Gastroesophageal sphincter (tissue), 4 donors: ENCODE results near the gene SREBF2. TPM values are rescaled to one million over a fixed set of nuclear protein-coding genes. Genes with fewer than 3 reads are reported as not detected.

Experiments used
- ATAC-seq: fragments of 150-250 bp; one replicate; pipeline ENCODE4 v1.9.1; 2016; ENCODE audit warnings: mild to moderate bottlenecking, moderate library complexity
- H3K27ac ChIP-seq, 4 donors: fragments of 200-600 bp; sonication (generic) in 3 of 4; 1 replicate in 3 of 4; 2 replicates in 1 of 4; pipeline ENCODE4 v1.5.1; 2016 to 2019
- H3K27me3 ChIP-seq: fragments of 200-600 bp; sonication (generic); one replicate; pipeline ENCODE4 v1.5.1; 2019
- H3K36me3 ChIP-seq, 2 donors: fragments of 200-600 bp; sonication (generic); one replicate each; pipeline ENCODE4 v1.5.1; 2019; ENCODE audit warnings: control low read depth in 1 of 2
- H3K4me1 ChIP-seq, 3 donors: fragments of 200-600 bp; sonication (generic); 1 replicate in 2 of 3; 2 replicates in 1 of 3; pipeline ENCODE4 v1.5.1; 2016 to 2019; ENCODE audit warnings: control low read depth in 2 of 3
- H3K4me3 ChIP-seq, 2 donors: fragments of 200-600 bp; sonication (generic); one replicate each; pipeline ENCODE4 v1.5.1; 2019; ENCODE audit warnings: mild to moderate bottlenecking in 1 of 2, moderate library complexity in 1 of 2
- H3K9me3 ChIP-seq, 3 donors: fragments of 200-600 bp; sonication (generic); one replicate each; pipeline ENCODE4 v1.5.1; 2017 to 2019; ENCODE audit warnings: control low read depth in 2 of 3
- EP300 ChIP-seq: sonication (generic); formaldehyde crosslinking; IDR thresholded peaks from one replicate; pipeline ENCODE4 v1.6.1; 2017; ENCODE audit warnings: antibody characterized with exemption, mild to moderate bottlenecking
- POLR2A ChIP-seq, 2 donors: fragments of 450-650 bp; IDR thresholded peaks; one replicate each; pipeline ENCODE4 v1.6.1; 2017; ENCODE audit warnings: antibody characterized with exemption in 2 of 2, mild to moderate bottlenecking in 2 of 2, moderate library complexity in 1 of 2
- POLR2AphosphoS5 ChIP-seq: sonication (generic); formaldehyde crosslinking; IDR thresholded peaks from one replicate; pipeline ENCODE4 v1.6.1; 2017; ENCODE audit warnings: antibody characterized with exemption
- WGBS, 2 donors: methylation state at CpG; one replicate each; pipeline ENCODE4 v1.1.5; 2018; ENCODE audit warnings: low coverage in 1 of 2; 5-methylcytosine and 5-hydroxymethylcytosine counted together
- total RNA-seq, 4 donors: library from RNA; depleted of rRNA; stranded (reverse); fragments of >200 nt; gene quantifications; one replicate each; pipeline ENCODE4 v1.1.0, GENCODE V29; 2016
- TF ChIP-seq, protein P1 (sequence below), 4 experiments: fragments of 200-600 bp in 2 of 4; fragments of 450-650 bp in 2 of 4; sonication (generic) in 1 of 4; IDR thresholded peaks; one replicate each; pipeline ENCODE4 v1.5.1; 2017 to 2019; ENCODE audit warnings: antibody characterized with exemption in 4 of 4, mild to moderate bottlenecking in 2 of 4, moderate library complexity in 2 of 4

SREBF2 gene
- total RNA-seq, 4 donors from 2014 or later: 39.7 to 101 (median 58.8) TPM

DNA sequence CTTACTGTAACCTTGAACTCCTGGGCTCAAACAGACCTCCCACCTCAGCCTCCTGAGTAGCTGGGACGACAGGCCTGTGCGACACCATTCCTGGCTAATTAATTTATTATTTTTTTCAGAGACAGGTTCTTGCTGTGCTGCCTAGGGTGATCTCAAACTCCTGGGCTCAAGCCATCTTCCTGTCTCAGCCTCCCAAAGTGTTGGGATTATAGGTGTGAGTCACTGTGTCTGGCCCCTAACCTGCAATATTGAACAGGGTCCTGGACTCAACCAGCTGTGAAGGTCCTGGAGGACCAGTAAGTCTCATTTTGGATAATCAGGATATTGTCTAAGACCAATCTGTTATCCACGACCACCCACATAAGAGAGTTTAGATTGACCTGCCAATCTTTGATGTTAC lies 17.2 kb upstream of the SREBF2 start:
- peaks cover 0 to 68% of the 10 kb centered on the region in 2 donors for H3K36me3 ChIP-seq
- H3K27me3 ChIP-seq: no peaks in the 10 kb centered on the region
- no peak for TF ChIP-seq POLR2A (IDR thresholded peaks at IDR 0.05)
- TF ChIP-seq, protein P1, sequence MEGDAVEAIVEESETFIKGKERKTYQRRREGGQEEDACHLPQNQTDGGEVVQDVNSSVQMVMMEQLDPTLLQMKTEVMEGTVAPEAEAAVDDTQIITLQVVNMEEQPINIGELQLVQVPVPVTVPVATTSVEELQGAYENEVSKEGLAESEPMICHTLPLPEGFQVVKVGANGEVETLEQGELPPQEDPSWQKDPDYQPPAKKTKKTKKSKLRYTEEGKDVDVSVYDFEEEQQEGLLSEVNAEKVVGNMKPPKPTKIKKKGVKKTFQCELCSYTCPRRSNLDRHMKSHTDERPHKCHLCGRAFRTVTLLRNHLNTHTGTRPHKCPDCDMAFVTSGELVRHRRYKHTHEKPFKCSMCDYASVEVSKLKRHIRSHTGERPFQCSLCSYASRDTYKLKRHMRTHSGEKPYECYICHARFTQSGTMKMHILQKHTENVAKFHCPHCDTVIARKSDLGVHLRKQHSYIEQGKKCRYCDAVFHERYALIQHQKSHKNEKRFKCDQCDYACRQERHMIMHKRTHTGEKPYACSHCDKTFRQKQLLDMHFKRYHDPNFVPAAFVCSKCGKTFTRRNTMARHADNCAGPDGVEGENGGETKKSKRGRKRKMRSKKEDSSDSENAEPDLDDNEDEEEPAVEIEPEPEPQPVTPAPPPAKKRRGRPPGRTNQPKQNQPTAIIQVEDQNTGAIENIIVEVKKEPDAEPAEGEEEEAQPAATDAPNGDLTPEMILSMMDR (IDR thresholded peaks at IDR 0.05): no peak
- no peak for TF ChIP-seq POLR2AphosphoS5
- TF ChIP-seq EP300: no peak
- H3K27ac ChIP-seq: no peak overlapping the region
- 81 to 96% methylated on average over 3 of the region's 3 CpGs for WGBS, 2 donors
- H3K4me1 ChIP-seq: no peaks in the 10 kb centered on the region
- no peaks in the 10 kb centered on the region for H3K9me3 ChIP-seq
- ATAC-seq: no peak
- H3K4me3 ChIP-seq: no peak overlapping the region

DNA sequence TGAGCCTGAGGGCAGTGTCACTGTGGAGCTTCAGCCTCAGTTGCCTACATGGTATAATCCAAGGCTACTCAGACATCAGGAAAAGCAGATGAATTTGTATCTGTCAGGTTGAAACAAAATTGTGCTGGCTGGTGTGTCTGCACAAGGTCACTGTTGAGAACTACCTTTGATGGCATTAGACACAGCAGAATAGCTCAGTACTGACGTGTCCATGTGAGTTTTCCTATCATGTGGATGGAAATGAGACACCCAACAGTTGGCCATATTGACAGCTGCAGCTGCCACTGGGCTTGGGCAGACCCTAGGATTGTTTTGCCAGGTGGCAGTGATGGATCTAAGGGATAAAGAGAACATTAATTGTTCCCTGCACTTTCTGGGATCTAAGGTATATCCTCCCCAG lies 16.7 kb upstream of the SREBF2 start:
- Histone ChIP-seq H3K4me1 (no peaks in the 10 kb centered on the region), H3K36me3 (peaks cover 0 to 63% of the 10 kb centered on the region in 2 donors), H3K9me3 (no peaks in the 10 kb centered on the region), H3K27ac (no peak overlapping the region), H3K4me3 (no peak overlapping the region), H3K27me3 (no peaks in the 10 kb centered on the region)
- TF ChIP-seq POLR2A (IDR thresholded peaks at IDR 0.05): no peak
- ATAC-seq: no peak
- WGBS, 2 donors: 100% methylated on average over 1 of the region's 1 CpG; no CpG with 5 or more reads in 1 of the 2 donors

DNA sequence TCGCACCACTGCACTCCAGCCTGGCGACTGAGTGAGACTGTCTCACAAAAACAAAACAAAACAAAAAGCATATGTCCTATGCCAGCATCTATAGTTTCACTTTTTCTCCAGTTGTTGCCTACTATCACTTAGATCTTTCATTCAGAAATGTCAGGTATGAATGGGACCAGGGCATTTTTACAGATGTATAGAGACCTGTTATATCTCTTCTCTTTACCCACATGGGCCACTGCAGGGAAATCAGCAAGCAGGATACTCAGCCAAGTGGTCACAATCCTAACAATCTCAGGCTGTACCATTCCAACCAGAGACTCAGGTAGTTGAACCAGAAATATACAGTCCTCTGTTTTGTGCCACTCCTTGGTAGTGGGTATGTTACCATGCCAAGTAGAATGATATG lies 16.0 kb upstream of the SREBF2 start:
- H3K4me1 ChIP-seq: no peaks in the 10 kb centered on the region
- H3K27ac ChIP-seq: no peak overlapping the region
- H3K36me3 ChIP-seq: peaks cover 0 to 56% of the 10 kb centered on the region in 2 donors
- no peaks in the 10 kb centered on the region for H3K9me3 ChIP-seq
- TF ChIP-seq, protein P1 (IDR thresholded peaks at IDR 0.05): no peak
- no peak for TF ChIP-seq POLR2A (IDR thresholded peaks at IDR 0.05)
- TF ChIP-seq EP300: no peak
- no peak for TF ChIP-seq POLR2AphosphoS5
- H3K4me3 ChIP-seq: no peak overlapping the region
- H3K27me3 ChIP-seq: no peaks in the 10 kb centered on the region
- 94% methylated on average over 2 of the region's 2 CpGs; no CpG with 5 or more reads in 1 of the 2 donors for WGBS, 2 donors
- ATAC-seq: no peak

DNA sequence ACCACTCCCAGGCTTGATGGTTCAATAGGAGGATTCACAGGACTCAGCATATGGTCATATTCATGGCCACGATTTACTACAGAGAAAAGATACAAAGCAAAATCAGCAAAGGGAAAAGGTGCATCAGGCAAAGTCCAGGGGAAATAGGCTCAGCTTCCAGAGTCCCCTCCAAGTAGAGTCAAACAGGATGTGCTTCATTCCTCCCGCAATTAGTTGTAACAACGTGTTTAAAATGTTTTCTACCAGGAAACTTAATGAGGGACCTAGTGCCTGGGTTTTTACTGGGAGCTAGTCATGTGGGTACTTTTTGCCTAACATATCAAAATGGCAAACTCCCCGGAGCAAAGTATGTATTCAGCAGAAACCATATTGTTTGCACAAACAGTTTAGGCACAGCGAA lies 14.9 kb upstream of the SREBF2 start:
- TF ChIP-seq POLR2AphosphoS5: no peak
- TF ChIP-seq, protein P1 (IDR thresholded peaks at IDR 0.05): no peak
- TF ChIP-seq POLR2A (IDR thresholded peaks at IDR 0.05): no peak
- TF ChIP-seq EP300: no peak
- H3K36me3 ChIP-seq: peaks cover 0 to 48% of the 10 kb centered on the region in 2 donors
- no peak overlapping the region for H3K27ac ChIP-seq
- 75 to 91% methylated on average over 4 to 5 of the region's 5 CpGs for WGBS, 2 donors
- no peak overlapping the region for H3K4me3 ChIP-seq
- ATAC-seq: no peak
- no peaks in the 10 kb centered on the region for H3K4me1 ChIP-seq
- no peaks in the 10 kb centered on the region for H3K27me3 ChIP-seq
- H3K9me3 ChIP-seq: no peaks in the 10 kb centered on the region

DNA sequence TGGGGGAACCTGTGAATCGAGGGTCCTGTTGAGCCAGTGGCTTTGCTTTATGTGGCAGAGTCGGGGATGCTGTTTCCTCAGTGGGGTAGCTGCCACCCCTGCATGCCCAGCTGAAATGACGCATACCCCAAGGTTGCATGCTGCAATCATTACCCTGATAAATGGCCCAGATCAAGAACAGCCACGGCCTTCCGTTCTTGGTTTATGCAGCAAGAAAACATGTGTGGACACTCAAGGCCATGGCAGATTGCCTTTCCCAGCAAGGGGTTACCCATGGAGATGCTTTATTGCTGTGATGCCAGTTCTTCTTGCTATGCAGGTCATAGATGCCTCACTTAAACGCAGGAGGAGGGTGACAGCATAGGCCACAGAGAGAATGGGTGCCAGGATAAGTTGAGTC lies 14.3 kb upstream of the SREBF2 start:
- Histone ChIP-seq H3K27me3 (no peaks in the 10 kb centered on the region), H3K36me3 (peaks cover 0 to 42% of the 10 kb centered on the region in 2 donors), H3K9me3 (no peaks in the 10 kb centered on the region), H3K4me1 (no peaks in the 10 kb centered on the region), H3K27ac (no peak overlapping the region), H3K4me3 (no peak overlapping the region)
- TF ChIP-seq POLR2A (IDR thresholded peaks at IDR 0.05) (no peak), EP300 (no peak), POLR2AphosphoS5 (no peak)
- TF ChIP-seq, protein P1 (IDR thresholded peaks at IDR 0.05): no peak
- 76% methylated on average over 3 of the region's 6 CpGs; no CpG with 5 or more reads in 1 of the 2 donors for WGBS, 2 donors
- ATAC-seq: no peak
